GM21737 (cell line): ENCODE measurements around the gene MVK.
"Not testable (repeated sequence)": the region's sequence is repeated elsewhere in the genome, so short reads cannot be mapped to it uniquely, and the experiment has no call there.

ENCODE experiments used
- ATAC-seq: cut with Tn5 transposase; IDR thresholded peaks from one replicate; pipeline ENCODE4 v1.9.1; 2021; ENCODE audit warnings: mild to moderate bottlenecking, moderate library complexity; ENCODE audit not compliant: unreplicated experiment

Gene MVK

DNA sequence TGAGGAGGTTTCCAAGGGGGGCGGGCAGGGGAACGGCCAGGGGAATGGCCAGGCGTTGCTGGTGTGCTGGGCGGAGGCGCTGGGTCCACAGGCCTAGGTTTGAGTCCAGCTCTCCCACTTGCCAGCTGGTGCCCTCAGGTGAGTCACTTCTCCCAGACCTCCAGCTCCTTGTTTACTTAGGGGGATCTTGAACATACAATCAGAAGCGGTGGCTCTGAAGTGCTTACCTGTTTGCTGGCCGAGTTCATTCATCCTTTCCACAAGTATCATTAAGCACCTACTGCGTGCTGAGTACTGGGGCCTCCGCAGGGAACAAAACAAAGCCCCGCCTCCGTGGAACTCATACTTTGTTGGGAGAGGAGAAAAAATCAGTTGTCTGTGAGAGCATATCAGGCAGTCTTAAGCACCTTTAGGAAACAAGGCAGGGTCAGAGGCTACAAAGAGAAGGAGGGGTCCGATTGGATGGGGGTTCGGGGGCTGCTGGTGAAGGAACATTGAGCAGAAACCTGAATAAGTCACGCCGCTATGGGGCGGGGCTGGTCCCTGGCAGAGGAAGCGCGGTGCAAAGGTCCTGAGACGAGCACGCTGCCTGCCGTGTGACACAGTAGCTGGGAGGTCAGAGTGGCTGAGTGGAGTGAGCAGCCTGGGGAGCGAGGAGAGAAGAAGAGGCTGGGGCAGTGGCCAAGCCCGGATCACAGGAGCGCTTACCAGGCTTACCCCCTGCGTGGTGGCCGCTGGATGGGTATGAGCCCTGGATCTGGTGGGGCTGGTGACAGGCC lies 15.1 kb downstream of the MVK start:
- ATAC-seq = no peak

DNA sequence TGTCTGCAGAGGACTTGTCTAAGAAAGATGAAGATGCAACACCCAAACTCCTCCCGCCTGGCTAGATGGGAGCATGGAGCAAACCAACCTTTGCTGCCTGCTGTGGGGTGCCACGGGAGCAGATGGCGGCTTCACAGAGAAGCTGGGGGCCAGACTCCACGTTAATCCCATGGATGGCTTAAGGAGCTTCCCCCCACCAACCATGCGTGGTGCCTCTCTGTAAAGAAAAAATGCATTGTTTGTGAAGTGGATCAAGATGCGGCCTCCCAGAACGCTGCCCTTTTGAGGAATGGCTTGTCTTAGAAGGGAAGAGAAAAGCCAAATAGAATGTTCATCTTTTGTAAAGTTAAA lies 15.6 kb downstream of the MVK start:
- ATAC-seq = no peak

DNA sequence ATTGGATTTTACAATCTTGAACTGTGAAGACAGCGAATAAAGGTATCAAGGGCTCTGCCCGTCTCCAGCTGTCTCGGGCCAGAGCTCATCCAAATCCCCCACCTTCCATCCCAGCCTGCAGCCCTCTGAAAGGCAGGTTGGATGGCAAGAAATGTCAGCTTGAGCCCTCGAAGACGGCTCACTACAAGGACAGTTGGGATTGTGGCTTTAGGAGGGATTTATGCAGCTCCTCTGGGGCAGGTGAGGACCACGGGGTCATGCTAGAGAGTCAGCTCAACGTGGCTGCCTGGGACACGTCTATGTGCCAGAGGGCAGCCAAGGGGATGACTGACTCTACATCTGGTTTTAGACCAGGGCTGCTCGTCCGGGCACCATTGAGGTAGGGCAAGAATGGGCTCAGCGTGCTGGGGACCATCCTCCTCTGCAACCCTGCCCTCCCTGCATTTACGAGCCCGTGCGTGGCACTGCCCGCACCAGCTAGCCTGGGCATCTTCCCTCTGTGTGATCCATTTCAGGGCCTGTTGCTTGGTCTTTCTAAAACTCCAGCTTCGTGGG lies 16.2 kb downstream of the MVK start:
- no peak for ATAC-seq

DNA sequence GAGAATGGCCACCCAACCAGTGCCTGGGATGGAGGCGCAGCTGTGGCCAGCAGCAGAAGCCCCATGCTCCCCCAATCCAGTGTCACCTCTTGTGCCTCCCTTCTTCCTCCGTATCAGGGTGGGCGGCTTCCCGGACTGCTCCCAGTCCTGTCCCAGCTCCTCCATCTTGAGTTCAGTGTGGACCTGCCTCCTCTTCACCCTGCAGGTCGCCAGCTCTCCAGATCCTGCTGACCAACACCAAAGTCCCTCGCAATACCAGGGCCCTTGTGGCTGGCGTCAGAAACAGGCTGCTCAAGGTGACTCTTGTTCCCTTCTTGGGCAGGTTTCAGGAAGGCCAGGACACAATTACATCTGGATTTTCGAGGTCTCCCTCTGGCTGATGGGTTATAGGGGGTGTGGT lies 17.0 kb downstream of the MVK start:
- ATAC-seq = no peak

- no peak for ATAC-seq
These were observed 17.4 kb downstream of the MVK start for GRCh38 chr12:109591041-109591440.

- no peak for ATAC-seq
These were observed 18.8 kb downstream of the MVK start for GRCh38 chr12:109592195-109592904.

GRCh38 chr12:109592905-109593272 lies 19.3 kb downstream of the MVK start:
- ATAC-seq = no peak

DNA sequence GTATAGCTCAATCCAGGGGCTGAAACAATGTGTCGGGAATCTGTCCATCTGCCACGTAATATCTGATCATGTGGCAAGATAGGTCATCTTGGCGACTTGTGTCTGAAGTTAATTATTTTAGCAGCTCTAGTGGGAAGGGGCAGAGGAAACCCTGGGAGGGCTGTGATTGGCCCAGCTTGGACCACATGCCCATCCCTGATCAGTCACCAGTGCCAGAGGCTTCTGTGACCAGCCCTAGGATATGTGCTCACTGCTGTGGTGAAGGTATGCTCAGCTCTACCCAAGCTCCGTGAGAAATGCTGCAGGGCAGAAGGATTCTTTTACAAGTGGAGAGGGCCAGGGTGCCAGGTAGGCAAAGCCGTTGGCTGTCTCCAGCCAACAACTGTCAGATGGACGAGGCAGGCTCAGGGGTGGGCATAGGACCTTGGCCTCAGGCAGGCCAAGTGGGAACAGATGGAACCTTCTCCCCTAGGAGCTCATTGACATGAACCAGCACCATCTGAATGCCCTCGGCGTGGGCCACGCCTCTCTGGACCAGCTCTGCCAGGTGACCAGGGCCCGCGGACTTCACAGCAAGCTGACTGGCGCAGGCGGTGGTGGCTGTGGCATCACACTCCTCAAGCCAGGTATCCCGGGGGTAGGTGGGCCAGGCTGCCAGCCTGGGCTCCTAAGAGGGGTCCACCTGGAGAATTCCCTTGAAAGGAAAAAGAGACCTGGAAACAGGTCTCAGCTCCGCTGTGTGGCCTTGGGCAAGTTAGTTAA lies 21.1 kb downstream of the MVK start:
- no peak for ATAC-seq

DNA sequence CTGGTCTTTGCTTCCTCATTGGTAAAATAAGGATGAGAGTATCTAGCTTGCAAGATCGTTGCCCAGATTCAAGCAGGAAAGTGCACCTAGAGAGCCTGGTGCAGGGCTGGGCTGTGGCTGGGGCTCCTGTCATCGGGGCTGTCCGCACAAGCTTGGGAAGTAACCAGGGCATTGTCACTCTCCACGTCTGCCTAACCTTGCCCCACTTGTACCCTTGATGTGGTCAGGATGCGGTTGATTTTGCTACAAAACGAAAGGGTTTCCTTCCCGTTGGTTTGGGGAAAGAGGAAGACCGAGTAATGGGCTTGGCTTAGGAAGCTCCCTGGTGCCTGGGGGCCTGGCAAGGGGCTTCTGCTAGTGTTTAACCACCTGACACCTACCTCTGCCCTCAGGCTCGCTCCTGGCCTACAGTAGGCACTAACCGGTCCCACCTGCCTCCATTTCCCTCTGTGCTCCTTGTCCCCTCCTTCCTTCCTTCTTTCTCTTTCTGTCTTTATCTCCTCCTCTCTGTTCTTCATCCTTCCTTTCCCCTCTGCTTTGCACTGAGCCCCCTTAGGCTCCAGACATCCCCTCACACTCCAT lies 21.8 kb downstream of the MVK start:
- no peak for ATAC-seq

DNA sequence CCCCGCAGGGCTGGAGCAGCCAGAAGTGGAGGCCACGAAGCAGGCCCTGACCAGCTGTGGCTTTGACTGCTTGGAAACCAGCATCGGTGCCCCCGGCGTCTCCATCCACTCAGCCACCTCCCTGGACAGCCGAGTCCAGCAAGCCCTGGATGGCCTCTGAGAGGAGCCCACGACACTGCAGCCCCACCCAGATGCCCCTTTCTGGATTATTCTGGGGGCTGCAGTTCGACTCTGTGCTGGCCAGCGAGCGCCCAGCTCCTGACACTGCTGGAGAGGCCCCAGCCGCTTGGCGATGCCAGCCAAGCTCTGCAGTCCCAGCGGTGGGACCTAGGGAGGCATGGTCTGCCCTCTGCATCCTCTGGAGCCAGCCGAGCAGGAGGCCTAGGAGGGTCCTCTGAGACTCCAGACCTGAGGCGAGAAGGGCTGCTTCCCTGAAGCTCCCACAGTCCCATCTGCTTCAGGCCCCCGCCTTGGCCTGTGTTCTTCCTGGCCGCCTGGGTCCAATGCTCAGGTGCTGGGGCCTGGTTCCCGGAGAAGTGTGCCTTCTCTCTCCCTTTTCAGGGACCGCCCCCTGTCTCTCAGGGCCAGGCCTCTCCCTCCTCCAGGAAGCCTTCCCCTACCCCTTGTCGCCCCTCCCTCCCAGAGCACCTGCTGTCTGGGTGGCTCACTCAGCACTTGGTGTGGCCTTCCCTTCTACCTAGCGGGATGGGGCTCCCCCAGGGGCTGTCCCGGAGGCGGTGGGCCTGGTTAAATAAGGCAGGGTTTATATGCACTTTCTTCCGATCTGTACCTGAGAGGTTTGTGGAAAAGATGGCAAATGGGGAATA lies 23.0 kb downstream of the MVK start:
- no peak for ATAC-seq

DNA sequence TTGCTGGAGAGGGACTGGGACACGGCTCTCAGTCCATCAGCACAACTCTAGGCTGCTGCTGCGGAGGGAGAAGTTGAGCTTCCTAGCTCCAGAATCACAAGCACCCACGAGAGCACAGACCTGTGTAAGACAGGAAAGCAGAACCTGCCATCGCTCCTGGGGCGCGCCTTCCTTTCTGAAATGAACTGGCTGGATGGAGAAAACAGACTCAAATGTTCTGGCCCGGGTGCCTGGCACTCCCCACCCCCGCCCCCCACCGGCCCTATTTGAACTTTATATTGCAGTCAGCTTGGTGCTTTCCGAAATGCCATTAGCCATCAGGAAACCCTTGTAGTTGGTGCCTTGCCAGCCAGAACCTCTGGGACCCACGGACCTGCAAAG lies 23.8 kb downstream of the MVK start:
- no peak for ATAC-seq

- ATAC-seq = no peak
These were observed 24.3 kb downstream of the MVK start for GRCh38 chr12:109597795-109598427.

DNA sequence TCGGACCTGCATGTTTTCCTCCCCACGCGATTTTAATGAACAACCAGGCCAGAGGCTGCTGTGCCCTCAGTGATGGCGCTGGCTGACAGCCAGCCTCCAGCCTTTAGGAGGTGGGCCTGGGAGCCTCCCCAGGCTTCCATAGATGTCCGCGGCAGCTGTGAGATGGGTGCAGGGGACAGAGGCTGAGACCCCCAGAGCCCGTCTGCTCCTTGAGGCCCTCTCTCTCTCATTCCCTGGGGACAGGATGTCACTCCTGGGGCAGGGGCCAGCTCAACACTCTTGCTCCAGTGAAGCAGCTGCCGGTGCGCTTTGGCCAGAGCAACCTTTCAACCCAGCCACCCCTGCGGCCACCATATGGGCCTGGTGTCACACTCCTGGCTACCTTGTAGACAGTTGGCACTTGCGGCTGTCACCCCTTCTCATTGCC lies 24.8 kb downstream of the MVK start:
- no peak for ATAC-seq

- ATAC-seq = no peak
These were observed 25.5 kb downstream of the MVK start for GRCh38 chr12:109599087-109599486.

GRCh38 chr12:109600481-109600880 lies 26.9 kb downstream of the MVK start:
- ATAC-seq = no peak

- ATAC-seq = no peak
These were observed 27.4 kb downstream of the MVK start for GRCh38 chr12:109600995-109601394.

DNA sequence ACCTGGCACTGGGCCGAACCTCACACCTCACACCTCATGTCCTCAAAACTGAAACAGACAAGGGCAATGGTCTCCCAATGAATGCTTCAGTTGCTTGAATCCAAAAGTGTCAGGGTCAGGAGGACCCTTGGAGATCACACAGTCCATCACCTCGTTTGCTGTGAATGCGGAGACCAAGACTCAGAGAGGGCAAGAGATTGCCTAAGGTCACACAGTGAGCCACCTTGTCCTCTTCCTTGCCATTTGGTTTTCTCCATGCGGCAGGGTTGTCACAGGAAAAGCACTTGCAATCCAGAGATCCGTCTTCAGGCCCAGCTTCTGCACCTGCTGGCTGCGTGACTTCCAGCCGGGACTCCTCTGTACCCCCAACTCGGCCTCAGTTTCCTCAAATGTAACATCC lies 28.0 kb downstream of the MVK start:
- no peak for ATAC-seq

GRCh38 chr12:109602132-109602531 lies 28.5 kb downstream of the MVK start:
- not testable (repeated sequence) for ATAC-seq

DNA sequence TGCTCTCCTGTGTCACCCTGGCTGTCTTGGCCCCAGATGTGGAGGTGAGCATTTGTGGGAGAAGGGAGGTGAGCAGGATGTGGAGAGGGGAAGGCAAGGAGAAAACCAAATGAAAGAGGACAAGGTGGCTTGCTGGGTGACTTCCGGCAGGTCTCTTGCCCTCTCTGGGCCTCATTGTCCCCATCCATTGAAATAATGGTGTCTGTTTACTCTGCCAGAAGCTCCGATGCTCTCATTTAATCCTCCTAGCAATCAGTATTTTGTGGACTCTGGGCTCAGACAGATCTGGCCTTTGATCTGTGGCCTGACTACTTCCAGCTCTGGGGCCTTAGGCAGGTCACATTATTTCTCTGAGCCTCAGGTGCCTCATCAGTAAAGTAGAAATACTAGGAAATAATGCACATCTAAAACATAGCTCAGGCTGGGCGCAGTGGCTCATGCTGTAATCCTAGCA lies 30.6 kb downstream of the MVK start:
- ATAC-seq = no peak

- ATAC-seq = no peak
These were observed 31.4 kb downstream of the MVK start for GRCh38 chr12:109605016-109605415.
